ENCODE measurements around the gene ASB8. TPM values are rescaled to one million over a fixed set of nuclear protein-coding genes. Genes with fewer than 3 reads are reported as not detected.
A peak's percentile ranks its signal among the peaks of the same experiment; 100 is the strongest.

The ASB8 gene
- total and polyA plus RNA-seq, 9 of the 15 experiments (the other 6 are each of a cell fraction or from before 2014, with no cell fraction given): 13.3 to 29.0 (median 19.6) TPM

- 0 out of 2 replicates have a peak, but pooled peaks have one; percentile 51 for TF ChIP-seq HMG20B (CRISPR knock-in tag; IDR thresholded peaks at IDR 0.05)
- peak; percentile 40; the same call in 1 of the 2 replicates for TF ChIP-seq ZBTB1 (CRISPR knock-in tag; IDR thresholded peaks at IDR 0.05; ENCODE audit: borderline replicate concordance, low read depth)
- TF ChIP-seq HNRNPUL1 (IDR thresholded peaks at IDR 0.05; ENCODE audit: low read length): no peak
- TF ChIP-seq, protein P1, sequence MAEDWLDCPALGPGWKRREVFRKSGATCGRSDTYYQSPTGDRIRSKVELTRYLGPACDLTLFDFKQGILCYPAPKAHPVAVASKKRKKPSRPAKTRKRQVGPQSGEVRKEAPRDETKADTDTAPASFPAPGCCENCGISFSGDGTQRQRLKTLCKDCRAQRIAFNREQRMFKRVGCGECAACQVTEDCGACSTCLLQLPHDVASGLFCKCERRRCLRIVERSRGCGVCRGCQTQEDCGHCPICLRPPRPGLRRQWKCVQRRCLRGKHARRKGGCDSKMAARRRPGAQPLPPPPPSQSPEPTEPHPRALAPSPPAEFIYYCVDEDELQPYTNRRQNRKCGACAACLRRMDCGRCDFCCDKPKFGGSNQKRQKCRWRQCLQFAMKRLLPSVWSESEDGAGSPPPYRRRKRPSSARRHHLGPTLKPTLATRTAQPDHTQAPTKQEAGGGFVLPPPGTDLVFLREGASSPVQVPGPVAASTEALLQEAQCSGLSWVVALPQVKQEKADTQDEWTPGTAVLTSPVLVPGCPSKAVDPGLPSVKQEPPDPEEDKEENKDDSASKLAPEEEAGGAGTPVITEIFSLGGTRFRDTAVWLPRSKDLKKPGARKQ (CRISPR knock-in tag; IDR thresholded peaks at IDR 0.05): no peak
- no peak for TF ChIP-seq ZKSCAN8 (CRISPR knock-in tag; IDR thresholded peaks at IDR 0.05)
- no peak for TF ChIP-seq TFAM (CRISPR knock-in tag; conservative IDR thresholded peaks at IDR 0.05)
- no peak for TF ChIP-seq ZNF347 (CRISPR knock-in tag; IDR thresholded peaks at IDR 0.05; ENCODE audit: low read depth)
- no peak for TF ChIP-seq MEF2A (IDR thresholded peaks at IDR 0.05; ENCODE audit: control insufficient read depth, low read depth, low read length)
- TF ChIP-seq TSHZ1 (CRISPR knock-in tag; IDR thresholded peaks at IDR 0.05): 0 out of 2 replicates have a peak, but pooled peaks have one; percentile 24
- TF ChIP-seq ATF4 (CRISPR knock-in tag; IDR thresholded peaks at IDR 0.05): no peak
- TF ChIP-seq ZNF431 (CRISPR knock-in tag; IDR thresholded peaks at IDR 0.05): no peak
- peak; percentile 87 for TF ChIP-seq TAF1 (IDR thresholded peaks at IDR 0.05; ENCODE audit: control insufficient read depth, extremely low read depth, insufficient read depth, low read length, severe bottlenecking)
- peak; percentile 21 to 50; a peak in 3 of 4 replicates for TF ChIP-seq KDM1A (IDR thresholded peaks at IDR 0.05)
- no peak for TF ChIP-seq TCF7 (IDR thresholded peaks at IDR 0.05; ENCODE audit: borderline replicate concordance)
- TF ChIP-seq KAT8 (IDR thresholded peaks at IDR 0.05; ENCODE audit: low read depth): 0 out of 2 replicates have a peak, but pooled peaks have one; percentile 53
- TF ChIP-seq NCOR1 (IDR thresholded peaks at IDR 0.05): peak; percentile 43; the same call in 1 of the 2 replicates
Measured at GRCh38 chr12:48105867-48106680, 51.2 kb downstream of the ASB8 start, which contains the start of gene SENP1 (continued).
